IMR-90 (cell line): ENCODE data around the gene CYS1.

Source experiments
- BHLHE40 ChIP-seq: fragments of 150-350 bp; IDR thresholded peaks from 2 replicates; pipeline ENCODE4 v1.6.1; 2016; ENCODE audit warnings: mild to moderate bottlenecking, low read depth, low read length
- CTCF ChIP-seq: conservative IDR thresholded peaks from 2 replicates; pipeline ENCODE4 v1.5.1; 2012; ENCODE audit warnings: mild to moderate bottlenecking, low read depth, low read length, improper control_type of control experiment

GRCh38 chr2:10096641-10097040 is 16.4 kb upstream of the CYS1 start:
- TF ChIP-seq CTCF (no peak), BHLHE40 (no peak)
